PC-3 (cell line): ENCODE results near the gene EIF4EBP3. TPM values are rescaled to one million over a fixed set of nuclear protein-coding genes. Genes with fewer than 3 reads are reported as not detected.

Experiments used
- ATAC-seq: fragments of 200-7000 bp; cut with Tn5 transposase; 2 replicates; pipeline ENCODE4 v1.9.1; 2020; ENCODE audit warnings: mild to moderate bottlenecking, moderate library complexity
- BruUV-seq: library from RNA; stranded (reverse); fragments of 400-500 nt; replicated peaks from 2 replicates; lab custom pipeline; 2021; lab: Mats Ljungman, UMichigan
- CTCF ChIA-PET: fragments of 300-600 bp; sonication (Branson Sonifier 250); formaldehyde crosslinking; loops from one replicate; lab custom pipeline; 2022; ENCODE audit warnings: antibody characterized with exemption; lab: Charles Lee
- POLR2A ChIA-PET: fragments of 300-600 bp; sonication (Branson Sonifier 250); formaldehyde crosslinking; loops from one replicate; lab custom pipeline; 2022; ENCODE audit warnings: antibody characterized with exemption; ENCODE audit not compliant: unreplicated experiment; lab: Charles Lee
- DNase-seq: peaks from one replicate; pipeline ENCODE4 v3.0.0-alpha.2; 2015
- H2AFZ ChIP-seq: fragments of 300-600 bp; sonication (generic); 2 replicates; pipeline ENCODE4 v1.6.0; 2016; ENCODE audit warnings: antibody characterized with exemption, low read length
- H3F3A ChIP-seq: fragments of 300-600 bp; sonication (generic); one replicate; pipeline ENCODE4 v1.6.0; 2017; ENCODE audit warnings: antibody characterized with exemption, low read length, control low read depth, mild to moderate bottlenecking; ENCODE audit not compliant: unreplicated experiment
- H3K27ac ChIP-seq: fragments of 300-600 bp; sonication (generic); 2 replicates; pipeline ENCODE4 v1.5.1; 2016; ENCODE audit warnings: mild to moderate bottlenecking, low read length
- H3K27me3 ChIP-seq: fragments of 300-600 bp; sonication (generic); 2 replicates; pipeline ENCODE4 v1.6.1; 2016; ENCODE audit warnings: low read length, mixed read lengths
- H3K36me3 ChIP-seq: fragments of 300-600 bp; sonication (generic); 2 replicates; pipeline ENCODE4 v1.6.1; 2016; ENCODE audit warnings: low read depth, mixed run types, low read length, mixed read lengths
- H3K4me1 ChIP-seq: fragments of 300-600 bp; sonication (generic); 2 replicates; pipeline ENCODE4 v1.5.1; 2016; ENCODE audit warnings: low read length; ENCODE audit not compliant: insufficient read depth
- H3K4me2 ChIP-seq: fragments of 300-600 bp; sonication (generic); 2 replicates; pipeline ENCODE4 v1.6.0; 2016; ENCODE audit warnings: low read length
- H3K4me3 ChIP-seq: fragments of 300-600 bp; sonication (generic); 2 replicates; pipeline ENCODE4 v1.5.1; 2016; ENCODE audit warnings: mild to moderate bottlenecking, low read length, mixed read lengths
- H3K79me2 ChIP-seq: fragments of 300-600 bp; sonication (generic); 2 replicates; pipeline ENCODE4 v1.6.1; 2017; ENCODE audit warnings: low read length, mixed read lengths
- H3K9ac ChIP-seq: fragments of 300-600 bp; sonication (generic); 2 replicates; pipeline ENCODE4 v1.6.0; 2016; ENCODE audit warnings: mild to moderate bottlenecking, low read length
- H3K9me2 ChIP-seq: fragments of 300-600 bp; sonication (generic); replicated peaks from 2 replicates; pipeline ENCODE4 v1.6.1; 2016; ENCODE audit warnings: mixed run types, low read length, mixed read lengths
- H3K9me3 ChIP-seq: fragments of 300-600 bp; sonication (generic); 2 replicates; pipeline ENCODE4 v1.6.1; 2016; ENCODE audit warnings: low read length, mixed read lengths
- H4K20me1 ChIP-seq: fragments of 300-600 bp; sonication (generic); 2 replicates; pipeline ENCODE4 v1.6.1; 2016; ENCODE audit warnings: low read length, mixed read lengths
- CTCF ChIP-seq: fragments of 300-600 bp; sonication (generic); conservative IDR thresholded peaks from 2 replicates; pipeline ENCODE4 v1.5.1; 2017; ENCODE audit warnings: antibody characterized with exemption, low read depth, mild to moderate bottlenecking, low read length
- EZH2 ChIP-seq: fragments of 300-600 bp; sonication (generic); IDR thresholded peaks from one replicate; pipeline ENCODE4 v1.6.1; 2017; ENCODE audit warnings: antibody characterized with exemption, mild to moderate bottlenecking, low read length; ENCODE audit not compliant: unreplicated experiment
- EZH2phosphoT487 ChIP-seq: fragments of 300-600 bp; sonication (generic); IDR thresholded peaks from 2 replicates; pipeline ENCODE4 v1.6.1; 2018; ENCODE audit warnings: mild to moderate bottlenecking, antibody characterized with exemption, low read length, borderline replicate concordance
- intact Hi-C: fragments of 100-400 bp; cut with micrococcal nuclease; formaldehyde crosslinking; loops from 2 replicates; pipeline ENCODE4 v1.9.0; 2023
- total RNA-seq: library from RNA; depleted of rRNA; stranded (reverse); fragments of >200 nt; gene quantifications from 2 replicates; pipeline ENCODE4 v1.2.3, GENCODE V29; 2014

Gene EIF4EBP3
- total RNA-seq, 1 experiment from 2014 or later, result not detected

GRCh38 chr5:140565780-140566095 lies 18.3 kb downstream of the EIF4EBP3 start:
- peak overlapping the region; percentile 92; the same call in 1 of the 2 replicates for H3K9ac ChIP-seq
- H2AFZ ChIP-seq, result no peak overlapping the region
- H3K4me3 ChIP-seq, result peak overlapping the region; percentile 82
- peaks cover 36% of the 10 kb centered on the region for H3K79me2 ChIP-seq
- TF ChIP-seq EZH2 (no peak), EZH2phosphoT487 (no peak), CTCF (no peak)
- H3K9me2 ChIP-seq, result no peaks in the 10 kb centered on the region
- ATAC-seq, result no peak
- H3K4me1 ChIP-seq, result peaks cover 21% of the 10 kb centered on the region
- no peaks in the 10 kb centered on the region for H3K27me3 ChIP-seq
- no peak overlapping the region for H3K27ac ChIP-seq
- no peak for DNase-seq
- intact Hi-C loops, result loop anchor here (2.0 kb wide), 1 partner anchor 73 kb away; the partner anchor contains the start of gene TMCO6
- BruUV-seq, result no TSS peak
- no peaks in the 10 kb centered on the region for H3F3A ChIP-seq
- ChIA-PET CTCF (interaction anchor here (1.0 kb wide), 1 partner anchor 220 kb away, joined by 3 read pairs; the partner anchor contains the start of gene HBEGF), POLR2A (interaction anchor here (0.5 kb wide), 1 partner anchor 16 kb away, joined by 4 read pairs; no protein-coding TSS in a partner anchor)
- no peaks in the 10 kb centered on the region for H3K9me3 ChIP-seq
- peaks cover 13% of the 10 kb centered on the region; the same call in 1 of the 2 replicates for H3K36me3 ChIP-seq
- H4K20me1 ChIP-seq, result no peaks in the 10 kb centered on the region
- H3K4me2 ChIP-seq, result peak overlapping the region; percentile 94

- Histone ChIP-seq H3K36me3 (peaks cover 13% of the 10 kb centered on the region; the same call in 1 of the 2 replicates), H3K9me3 (no peaks in the 10 kb centered on the region), H3K27me3 (no peaks in the 10 kb centered on the region), H3K4me2 (no peak overlapping the region), H2AFZ (no peak overlapping the region), H3K9me2 (no peaks in the 10 kb centered on the region), H3K4me1 (peaks cover 21% of the 10 kb centered on the region), H3K27ac (no peak overlapping the region), H3F3A (no peaks in the 10 kb centered on the region), H3K9ac (no peak overlapping the region), H4K20me1 (no peaks in the 10 kb centered on the region), H3K4me3 (no peak overlapping the region), H3K79me2 (peaks cover 36% of the 10 kb centered on the region)
- DNase-seq (no peak), ATAC-seq (no peak)
- POLR2A ChIA-PET, result no interaction called here
- CTCF ChIA-PET, result no interaction called here
- BruUV-seq, result no TSS peak
- TF ChIP-seq CTCF (no peak), EZH2 (no peak), EZH2phosphoT487 (no peak)
- intact Hi-C loops, result no loop called here
Measured at GRCh38 chr5:140566665-140567064, 19.2 kb downstream of the EIF4EBP3 start.

GRCh38 chr5:140567136-140567818 lies 19.8 kb downstream of the EIF4EBP3 start:
- Histone ChIP-seq H4K20me1 (no peaks in the 10 kb centered on the region), H3K27ac (no peak overlapping the region), H3K4me1 (peaks cover 21% of the 10 kb centered on the region), H3K4me3 (no peak overlapping the region), H3K36me3 (peaks cover 13% of the 10 kb centered on the region; the same call in 1 of the 2 replicates), H2AFZ (no peak overlapping the region), H3F3A (no peaks in the 10 kb centered on the region), H3K27me3 (no peaks in the 10 kb centered on the region), H3K9me3 (no peaks in the 10 kb centered on the region), H3K4me2 (no peak overlapping the region), H3K9ac (no peak overlapping the region), H3K9me2 (no peaks in the 10 kb centered on the region), H3K79me2 (peaks cover 36% of the 10 kb centered on the region)
- POLR2A ChIA-PET, result no interaction called here
- ATAC-seq (no peak), DNase-seq (no peak)
- TF ChIP-seq EZH2phosphoT487 (no peak), EZH2 (no peak), CTCF (no peak)
- no TSS peak for BruUV-seq
- intact Hi-C loops, result no loop called here
- CTCF ChIA-PET, result no interaction called here
